Endothelial cell of umbilical vein (primary cell): ENCODE measurements around the gene RIMS4. TPM values are rescaled to one million over a fixed set of nuclear protein-coding genes. Genes with fewer than 3 reads are reported as not detected.

Experiments used
- BruUV-seq: library from RNA; stranded (reverse); fragments of 400-500 nt; replicated peaks from 2 replicates; lab custom pipeline; 2021; lab: Mats Ljungman, UMichigan
- CTCF ChIA-PET: fragments of 300-600, 350-600 bp; sonication (Branson Sonifier 250); formaldehyde crosslinking; loops from one replicate; lab custom pipeline; 2021; ENCODE audit warnings: antibody characterized with exemption, inconsistent platforms; lab: Charles Lee
- POLR2A ChIA-PET: fragments of 300-600, 350-600 bp; sonication (Branson Sonifier 250); formaldehyde crosslinking; loops from one replicate; lab custom pipeline; 2021; ENCODE audit warnings: antibody characterized with exemption, inconsistent platforms; lab: Charles Lee
- DNase-seq: peaks from one replicate; pipeline ENCODE4 v3.0.0-alpha.2; 2011; ENCODE audit warnings: low read depth, low spot score
- FAIRE-seq: peaks from 2 replicates; lab custom pipeline; 2011; peaks lifted over from hg19 to GRCh38; lab: Jason Lieb, UNC
- H2AFZ ChIP-seq: 2 replicates; pipeline ENCODE4 v1.6.0; 2012; ENCODE audit warnings: low read depth, low read length, control low read depth, inconsistent platforms
- H3K27ac ChIP-seq: 2 replicates; pipeline ENCODE4 v1.5.1; 2011; ENCODE audit warnings: low read depth, mild to moderate bottlenecking, control low read depth, low read length, moderate library complexity; ENCODE audit not compliant: insufficient read depth
- H3K27me3 ChIP-seq, 2 experiments: 2 replicates each; pipeline versions ENCODE4 v1.6.0 to v1.6.1; 2011; ENCODE audit warnings: low read length in 2 of 2, mixed read lengths in 1 of 2; ENCODE audit not compliant: control insufficient read depth in 2 of 2, insufficient read depth in 2 of 2
- H3K36me3 ChIP-seq, 2 experiments: 2 replicates in 1 of 2; 3 replicates in 1 of 2; pipeline ENCODE4 v1.5.1; 2011; ENCODE audit warnings: low read length in 2 of 2, mild to moderate bottlenecking in 1 of 2, moderate library complexity in 1 of 2; ENCODE audit not compliant: control insufficient read depth in 2 of 2, insufficient read depth in 2 of 2; ENCODE audit errors: extremely low read depth in 1 of 2
- H3K4me1 ChIP-seq: 3 replicates; pipeline ENCODE4 v1.5.1; 2011; ENCODE audit warnings: mild to moderate bottlenecking, low read length; ENCODE audit not compliant: control insufficient read depth, insufficient read depth; ENCODE audit errors: extremely low read depth
- H3K4me2 ChIP-seq: 2 replicates; pipeline ENCODE4 v1.6.1; 2011; ENCODE audit warnings: low read length, control low read depth, mixed read lengths; ENCODE audit not compliant: insufficient read depth
- H3K4me3 ChIP-seq, 3 experiments: fragments of 200-600 bp in 1 of 3; sonication (generic), shearing (Covaris generic) in 1 of 3; replicated peaks in 1 of 3; 2 replicates each; pipeline ENCODE4 v1.5.1; 2011 to 2016; ENCODE audit warnings: control low read depth in 3 of 3, low read length in 3 of 3, mild to moderate bottlenecking in 2 of 3, inconsistent platforms in 1 of 3, low read depth in 1 of 3, moderate library complexity in 1 of 3; ENCODE audit not compliant: insufficient read depth in 1 of 3
- H3K79me2 ChIP-seq: 2 replicates; pipeline ENCODE4 v1.6.0; 2012; ENCODE audit warnings: low read length, inconsistent platforms; ENCODE audit not compliant: control insufficient read depth, insufficient read depth
- H3K9ac ChIP-seq: replicated peaks from 2 replicates; pipeline ENCODE3; 2011; ENCODE audit warnings: low read length, control low read depth; ENCODE audit not compliant: insufficient read depth; ENCODE audit errors: extremely low read depth
- H3K9me1 ChIP-seq: replicated peaks from 3 replicates; pipeline ENCODE4 v1.6.0; 2011; ENCODE audit warnings: mild to moderate bottlenecking, low read length; ENCODE audit not compliant: control insufficient read depth, insufficient read depth; ENCODE audit errors: extremely low read depth
- H3K9me3 ChIP-seq: replicated peaks from 2 replicates; pipeline ENCODE4 v1.5.1; 2012; ENCODE audit warnings: low read length, inconsistent platforms; ENCODE audit not compliant: control insufficient read depth, insufficient read depth
- H4K20me1 ChIP-seq: replicated peaks from 2 replicates; pipeline ENCODE3; 2011; ENCODE audit warnings: mild to moderate bottlenecking, low read length; ENCODE audit not compliant: control insufficient read depth, insufficient read depth; ENCODE audit errors: extremely low read depth
- EZH2 ChIP-seq: IDR thresholded peaks from 2 replicates; pipeline ENCODE4 v1.6.1; 2012; ENCODE audit warnings: borderline replicate concordance, low read depth, mild to moderate bottlenecking, moderate library complexity, low read length, inconsistent platforms; ENCODE audit not compliant: severe bottlenecking
- FOS ChIP-seq: IDR thresholded peaks from 2 replicates; pipeline ENCODE4 v1.6.1; 2011; ENCODE audit warnings: mild to moderate bottlenecking, low read length, moderate library complexity, borderline replicate concordance; ENCODE audit not compliant: insufficient read depth
- GATA2 ChIP-seq: IDR thresholded peaks from 2 replicates; pipeline ENCODE4 v1.7.0; 2011; ENCODE audit warnings: low read depth, mild to moderate bottlenecking, moderate library complexity, mixed read lengths, low read length; ENCODE audit not compliant: insufficient read length, insufficient read depth
- JUN ChIP-seq: IDR thresholded peaks from 2 replicates; pipeline ENCODE4 v1.6.1; 2011; ENCODE audit warnings: borderline replicate concordance, low read depth; ENCODE audit not compliant: insufficient read length, insufficient read depth
- MYC ChIP-seq: IDR thresholded peaks from one replicate; pipeline ENCODE4 v1.6.1; 2011; ENCODE audit warnings: mild to moderate bottlenecking, low read depth, low read length
- POLR2A ChIP-seq: IDR thresholded peaks from 2 replicates; pipeline ENCODE4 v1.6.1; 2012; ENCODE audit warnings: low read depth, mild to moderate bottlenecking, control low read depth, low read length
- POLR2AphosphoS5 ChIP-seq: IDR thresholded peaks from 2 replicates; pipeline ENCODE4 v1.6.1; 2012; ENCODE audit warnings: low read depth, mild to moderate bottlenecking, control low read depth, low read length, moderate library complexity; ENCODE audit not compliant: insufficient read depth
- dilution Hi-C: fragments of 300-500 bp; cut with MboI; formaldehyde crosslinking; loops from one replicate; pipeline ENCODE4 v1.15.0; 2019; ENCODE audit warnings: low sequenced_read_pairs; ENCODE audit not compliant: extremely low pct_ligation_motif_present
- intact Hi-C: fragments of 100-400 bp; cut with micrococcal nuclease; formaldehyde crosslinking; loops from one replicate; pipeline ENCODE4 v1.10.0; 2022
- polyA plus RNA-seq, 4 experiments: library from polyadenylated mRNA; depleted of rRNA in 3 of 4; stranded (reverse) in 3 of 4; unstranded in 1 of 4; fragments of >200 nt; gene quantifications; 2 replicates each; pipeline versions ENCODE4 v1.2.1 to v1.2.3, GENCODE V29; 2011 to 2012; ENCODE audit warnings: missing spikeins in 1 of 4
- total RNA-seq: library from RNA; stranded (reverse); gene quantifications from 2 replicates; pipeline ENCODE4 v1.2.3, GENCODE V29; 2021
- TF ChIP-seq, protein P1 (sequence below): IDR thresholded peaks from 2 replicates; pipeline ENCODE4 v1.6.1; 2011; ENCODE audit not compliant: insufficient read depth, insufficient read length
- TF ChIP-seq, protein P2 (sequence below), 2 donors: IDR thresholded peaks; 1 replicate in 1 of 2; 2 replicates in 1 of 2; pipeline ENCODE4 v1.5.1; 2011; ENCODE audit warnings: low read length in 2 of 2, mild to moderate bottlenecking in 2 of 2, moderate library complexity in 2 of 2, control low read depth in 1 of 2, inconsistent platforms in 1 of 2, low read depth in 1 of 2; ENCODE audit not compliant: insufficient read depth in 1 of 2; ENCODE audit errors: extremely low read depth in 1 of 2

The RIMS4 gene
- total and polyA plus RNA-seq, 2 donors (not counting 3 experiments of a cell fraction or from before 2014, with no cell fraction given) = not detected

DNA sequence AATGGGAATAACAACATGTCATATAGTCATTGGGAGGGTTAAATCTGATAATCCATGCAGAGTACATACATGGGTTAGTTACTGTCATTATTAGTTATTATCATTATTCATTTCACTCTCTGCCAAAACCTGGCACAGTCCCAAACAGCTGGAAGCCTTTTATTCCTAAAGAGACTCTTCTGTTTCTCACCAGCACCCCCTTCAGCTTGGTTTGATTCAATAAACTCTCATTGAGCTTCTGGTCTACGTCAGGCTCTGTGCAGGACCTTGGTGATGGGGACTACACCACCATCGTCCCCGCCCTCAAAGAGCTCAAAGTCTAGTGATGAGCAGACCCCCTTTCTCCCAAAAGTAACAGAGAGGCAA lies 62.4 kb downstream of the RIMS4 start:
- Histone ChIP-seq H3K4me3 (no peak overlapping the region), H3K4me1 (peaks cover 4% of the 10 kb centered on the region), H3K79me2 (no peaks in the 10 kb centered on the region), H3K9me1 (no peaks in the 10 kb centered on the region), H3K4me2 (no peak overlapping the region), H3K27me3 (peaks cover 7 to 15% of the 10 kb centered on the region in 2 experiments), H3K27ac (no peak overlapping the region), H3K9ac (no peak overlapping the region), H3K36me3 (no peaks in the 10 kb centered on the region), H3K9me3 (no peaks in the 10 kb centered on the region), H4K20me1 (no peaks in the 10 kb centered on the region), H2AFZ (no peak overlapping the region)
- intact Hi-C loops = loop anchor here (5.0 kb wide), 2 partner anchors 349 to 361 kb away; no protein-coding TSS in a partner anchor
- CTCF ChIA-PET = interaction anchor here (0.7 to 5.0 kb wide), 18 partner anchors 8 to 546 kb away, joined by 3 to 106 read pairs (median 6); no protein-coding TSS in a partner anchor
- DNase-seq (no peak), FAIRE-seq (no peak)
- dilution Hi-C loops = no loop called here
- POLR2A ChIA-PET = no interaction called here
- no peak for TF ChIP-seq MYC
- no peak for TF ChIP-seq FOS
- TF ChIP-seq GATA2 = no peak
- TF ChIP-seq, protein P1, sequence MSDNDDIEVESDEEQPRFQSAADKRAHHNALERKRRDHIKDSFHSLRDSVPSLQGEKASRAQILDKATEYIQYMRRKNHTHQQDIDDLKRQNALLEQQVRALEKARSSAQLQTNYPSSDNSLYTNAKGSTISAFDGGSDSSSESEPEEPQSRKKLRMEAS = no peak
- TF ChIP-seq POLR2A = no peak
- TF ChIP-seq, protein P2, sequence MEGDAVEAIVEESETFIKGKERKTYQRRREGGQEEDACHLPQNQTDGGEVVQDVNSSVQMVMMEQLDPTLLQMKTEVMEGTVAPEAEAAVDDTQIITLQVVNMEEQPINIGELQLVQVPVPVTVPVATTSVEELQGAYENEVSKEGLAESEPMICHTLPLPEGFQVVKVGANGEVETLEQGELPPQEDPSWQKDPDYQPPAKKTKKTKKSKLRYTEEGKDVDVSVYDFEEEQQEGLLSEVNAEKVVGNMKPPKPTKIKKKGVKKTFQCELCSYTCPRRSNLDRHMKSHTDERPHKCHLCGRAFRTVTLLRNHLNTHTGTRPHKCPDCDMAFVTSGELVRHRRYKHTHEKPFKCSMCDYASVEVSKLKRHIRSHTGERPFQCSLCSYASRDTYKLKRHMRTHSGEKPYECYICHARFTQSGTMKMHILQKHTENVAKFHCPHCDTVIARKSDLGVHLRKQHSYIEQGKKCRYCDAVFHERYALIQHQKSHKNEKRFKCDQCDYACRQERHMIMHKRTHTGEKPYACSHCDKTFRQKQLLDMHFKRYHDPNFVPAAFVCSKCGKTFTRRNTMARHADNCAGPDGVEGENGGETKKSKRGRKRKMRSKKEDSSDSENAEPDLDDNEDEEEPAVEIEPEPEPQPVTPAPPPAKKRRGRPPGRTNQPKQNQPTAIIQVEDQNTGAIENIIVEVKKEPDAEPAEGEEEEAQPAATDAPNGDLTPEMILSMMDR (IDR thresholded peaks at IDR 0.05; ENCODE audit: extremely low read depth in 1 of 2, insufficient read depth in 1 of 2, low read depth in 1 of 2, low read length in 2 of 2) = no peak
- TF ChIP-seq EZH2 = no peak
- TF ChIP-seq POLR2AphosphoS5 = no peak
- TF ChIP-seq JUN = no peak
- no TSS peak for BruUV-seq
